ENCODE data around the gene MAN2A1. TPM values are rescaled to one million over a fixed set of nuclear protein-coding genes. Genes with fewer than 3 reads are reported as not detected.
"Not testable (repeated sequence)": the region's sequence is repeated elsewhere in the genome, so short reads cannot be mapped to it uniquely, and the experiment has no call there.

The MAN2A1 gene
- polyA plus RNA-seq, 6 donors from 2014 or later, result 8.4 to 20.6 (median 17.1) TPM

GRCh38 chr5:109878887-109879286 is 189.2 kb downstream of the MAN2A1 start:
- ATAC-seq (ENCODE audit: low read depth in 2 of 2) (no peak), DNase-seq (no peak)
- Mint-ChIP-seq H3K9me3 (peaks cover 0 to 2% (median 0%) of the 10 kb centered on the region in 7 donors), H3K4me1 (no peaks in the 10 kb centered on the region), H3K4me3 (no peak overlapping the region), H3K27me3 (no peaks in the 10 kb centered on the region), H3K27ac (no peak overlapping the region), H3K36me3 (no peaks in the 10 kb centered on the region)

GRCh38 chr5:109880907-109881685 is 191.4 kb downstream of the MAN2A1 start:
- ATAC-seq (ENCODE audit: low read depth in 2 of 2) (no peak), DNase-seq (no peak)
- H3K4me1 Mint-ChIP-seq, result no peaks in the 10 kb centered on the region
- H3K27ac Mint-ChIP-seq, result peak overlapping the region in 1 of 6 donors; percentile 18
- no peak overlapping the region for H3K4me3 Mint-ChIP-seq
- H3K9me3 Mint-ChIP-seq, result peaks cover 0 to 6% (median 0%) of the 10 kb centered on the region in 7 donors
- no peaks in the 10 kb centered on the region for H3K27me3 Mint-ChIP-seq
- H3K36me3 Mint-ChIP-seq, result no peaks in the 10 kb centered on the region

- no peak for DNase-seq
- no peak for ATAC-seq (ENCODE audit: low read depth in 2 of 2)
- Mint-ChIP-seq H3K27ac (no peak overlapping the region), H3K9me3 (peaks cover 0 to 7% (median 0%) of the 10 kb centered on the region in 7 donors), H3K27me3 (no peaks in the 10 kb centered on the region), H3K4me3 (no peak overlapping the region), H3K36me3 (no peaks in the 10 kb centered on the region), H3K4me1 (no peaks in the 10 kb centered on the region)
Observed at GRCh38 chr5:109882546-109882945, 192.8 kb downstream of the MAN2A1 start.

GRCh38 chr5:109884676-109885075 is 194.9 kb downstream of the MAN2A1 start:
- H3K27me3 Mint-ChIP-seq, result no peaks in the 10 kb centered on the region
- no peaks in the 10 kb centered on the region for H3K4me1 Mint-ChIP-seq
- H3K27ac Mint-ChIP-seq, result no peak overlapping the region
- no peaks in the 10 kb centered on the region for H3K36me3 Mint-ChIP-seq
- H3K9me3 Mint-ChIP-seq, result peaks cover 0 to 7% (median 0%) of the 10 kb centered on the region in 7 donors
- DNase-seq (no peak), ATAC-seq (ENCODE audit: low read depth in 2 of 2) (no peak)
- no peak overlapping the region for H3K4me3 Mint-ChIP-seq

GRCh38 chr5:109885205-109885604 is 195.5 kb downstream of the MAN2A1 start:
- no peaks in the 10 kb centered on the region for H3K36me3 Mint-ChIP-seq
- no peak overlapping the region for H3K27ac Mint-ChIP-seq
- H3K9me3 Mint-ChIP-seq, result peaks cover 0 to 7% (median 0%) of the 10 kb centered on the region in 7 donors

DNA sequence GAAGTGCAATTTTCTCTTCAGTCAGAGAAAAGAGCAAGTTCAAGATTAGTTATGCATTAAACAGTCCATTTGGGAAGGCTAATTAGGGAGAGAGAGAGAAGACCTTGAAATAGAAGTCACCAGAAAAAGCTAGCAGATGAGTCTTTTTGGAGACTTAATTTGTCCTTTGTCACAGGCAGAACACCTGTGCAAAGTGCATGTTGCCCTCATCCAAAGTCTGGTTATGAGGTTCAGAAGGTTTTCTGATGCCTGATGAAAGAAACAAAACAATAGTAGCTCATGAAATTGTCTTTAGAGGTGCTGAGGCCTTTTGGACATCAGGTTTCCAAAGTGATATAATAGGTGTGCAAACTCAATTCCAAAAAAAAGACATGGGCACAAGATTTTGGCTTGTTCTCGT is 199.3 kb downstream of the MAN2A1 start:
- no peaks in the 10 kb centered on the region for H3K36me3 Mint-ChIP-seq
- peaks cover 0 to 9% (median 4%) of the 10 kb centered on the region in 7 donors for H3K9me3 Mint-ChIP-seq
- peaks cover 0 to 4% (median 0%) of the 10 kb centered on the region in 3 donors for H3K27me3 Mint-ChIP-seq
- ATAC-seq (ENCODE audit: low read depth in 2 of 2), result no peak
- no peak for DNase-seq
- H3K4me1 Mint-ChIP-seq, result no peaks in the 10 kb centered on the region
- no peak overlapping the region for H3K4me3 Mint-ChIP-seq
- H3K27ac Mint-ChIP-seq, result no peak overlapping the region

More at GRCh38 chr5:109885205-109885604, 195.5 kb downstream of the MAN2A1 start:
- ATAC-seq (ENCODE audit: low read depth in 2 of 2), result no peak
- Mint-ChIP-seq H3K4me1 (no peaks in the 10 kb centered on the region), H3K4me3 (no peak overlapping the region), H3K27me3 (no peaks in the 10 kb centered on the region)
- no peak for DNase-seq

GRCh38 chr5:109893271-109893670 is 203.5 kb downstream of the MAN2A1 start:
- not testable (repeated sequence) for H3K36me3 Mint-ChIP-seq; H3K27ac Mint-ChIP-seq; H3K4me3 Mint-ChIP-seq; DNase-seq; H3K4me1 Mint-ChIP-seq; ATAC-seq (ENCODE audit: low read depth in 2 of 2)
- Mint-ChIP-seq H3K27me3 (peaks cover 0 to 17% (median 5%) of the 10 kb centered on the region in 3 donors), H3K9me3 (peaks cover 0 to 10% (median 5%) of the 10 kb centered on the region in 7 donors)

- Mint-ChIP-seq H3K36me3 (no peaks in the 10 kb centered on the region), H3K9me3 (peaks cover 0 to 6% (median 2%) of the 10 kb centered on the region in 7 donors), H3K27ac (no peak overlapping the region), H3K27me3 (peaks cover 7 to 38% (median 9%) of the 10 kb centered on the region in 3 donors), H3K4me1 (no peaks in the 10 kb centered on the region), H3K4me3 (no peak overlapping the region)
- DNase-seq (no peak), ATAC-seq (ENCODE audit: low read depth in 2 of 2) (no peak)
Observed at GRCh38 chr5:109898269-109899162, 208.8 kb downstream of the MAN2A1 start.

DNA sequence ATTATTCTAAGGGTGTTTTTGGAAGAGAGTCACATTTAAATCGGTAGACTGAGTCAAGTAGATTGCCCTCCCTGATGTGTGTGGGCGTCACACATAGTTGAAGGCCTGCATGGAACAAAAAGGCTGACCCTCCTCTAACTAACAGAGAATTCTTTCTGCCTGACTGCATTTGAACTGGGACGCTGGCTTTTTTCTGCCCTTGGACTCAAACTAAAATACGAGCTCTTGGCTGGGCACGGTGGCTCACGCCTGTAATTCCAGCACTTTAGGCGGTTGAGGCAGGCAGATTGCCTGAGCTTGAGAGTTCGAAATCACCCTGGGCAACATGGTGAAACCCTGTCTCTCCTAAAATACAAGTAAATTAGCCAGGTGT is 209.4 kb downstream of the MAN2A1 start:
- Mint-ChIP-seq H3K4me1 (no peaks in the 10 kb centered on the region), H3K27me3 (peaks cover 7 to 38% (median 9%) of the 10 kb centered on the region in 3 donors), H3K27ac (no peak overlapping the region), H3K9me3 (peaks cover 0 to 6% (median 1%) of the 10 kb centered on the region in 7 donors), H3K4me3 (no peak overlapping the region), H3K36me3 (no peaks in the 10 kb centered on the region)
- ATAC-seq (ENCODE audit: low read depth in 2 of 2), result no peak
- no peak for DNase-seq

GRCh38 chr5:109900461-109900860 is 210.7 kb downstream of the MAN2A1 start:
- Mint-ChIP-seq H3K4me3 (no peak overlapping the region), H3K9me3 (peaks cover 0 to 6% (median 0%) of the 10 kb centered on the region in 7 donors), H3K27ac (no peak overlapping the region), H3K27me3 (peaks cover 7 to 33% (median 7%) of the 10 kb centered on the region in 3 donors), H3K4me1 (no peaks in the 10 kb centered on the region), H3K36me3 (no peaks in the 10 kb centered on the region)
- DNase-seq (no peak), ATAC-seq (ENCODE audit: low read depth in 2 of 2) (no peak)

DNA sequence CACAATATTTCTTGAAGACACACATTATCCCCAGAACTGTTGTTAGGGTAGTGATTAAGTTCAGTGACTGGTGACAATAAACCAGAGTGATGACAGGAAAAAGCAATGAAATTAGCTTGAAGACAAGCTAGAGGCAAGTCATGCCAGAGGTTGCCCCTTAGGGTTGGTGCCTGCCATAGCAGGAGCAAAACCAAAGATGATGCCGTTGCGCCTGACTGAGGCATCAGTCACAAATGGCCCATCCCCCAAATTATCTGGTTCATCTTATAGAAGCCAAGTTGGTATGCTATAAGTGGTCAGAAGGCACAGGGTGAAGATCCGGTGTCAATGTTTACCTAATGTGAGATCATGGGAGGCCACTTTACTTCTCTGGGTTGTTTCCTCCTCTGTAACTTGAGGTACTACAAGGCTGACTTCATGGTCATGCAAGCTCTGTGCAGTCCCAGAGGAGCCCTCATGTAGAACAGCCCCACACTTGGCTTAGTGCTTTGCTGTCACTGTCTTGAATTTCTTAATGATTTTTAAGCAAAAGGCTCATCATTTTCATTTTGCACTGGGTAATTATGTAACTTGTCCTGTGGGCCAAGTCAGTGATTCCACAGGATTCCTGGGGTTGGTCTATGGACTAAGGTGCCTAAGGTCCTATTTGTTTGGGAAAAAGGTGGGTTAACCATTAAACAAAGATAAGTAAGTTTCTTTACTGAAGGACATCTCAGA is 211.3 kb downstream of the MAN2A1 start:
- no peak overlapping the region for H3K4me3 Mint-ChIP-seq

DNA sequence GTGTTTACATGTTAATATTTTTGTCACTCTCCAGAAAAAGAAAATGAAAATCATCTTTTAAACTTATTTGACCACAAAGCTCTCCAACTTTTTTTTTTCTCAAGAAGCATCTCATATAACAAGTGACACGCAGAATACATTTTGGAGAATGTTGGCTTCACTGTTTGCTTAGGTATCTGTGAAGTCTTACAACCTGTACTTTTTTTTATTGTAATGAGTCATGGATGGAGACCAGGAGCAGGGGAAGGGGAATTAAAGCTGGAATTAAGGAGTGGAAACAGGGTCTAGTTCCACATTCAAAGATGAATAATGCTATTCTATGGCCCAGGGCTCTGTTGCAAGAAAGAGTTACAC is 211.9 kb downstream of the MAN2A1 start:
- Mint-ChIP-seq H3K27ac (no peak overlapping the region), H3K27me3 (peaks cover 5 to 24% (median 9%) of the 10 kb centered on the region in 3 donors), H3K4me1 (no peaks in the 10 kb centered on the region), H3K9me3 (peaks cover 0 to 4% (median 0%) of the 10 kb centered on the region in 7 donors), H3K36me3 (no peaks in the 10 kb centered on the region), H3K4me3 (no peak overlapping the region)
- DNase-seq (no peak), ATAC-seq (ENCODE audit: low read depth in 2 of 2) (no peak)

More for the DNA sequence above, 211.3 kb downstream of the MAN2A1 start:
- H3K4me1 Mint-ChIP-seq, result no peaks in the 10 kb centered on the region
- peaks cover 4 to 27% (median 7%) of the 10 kb centered on the region in 3 donors for H3K27me3 Mint-ChIP-seq
- ATAC-seq (ENCODE audit: low read depth in 2 of 2), result no peak
- H3K27ac Mint-ChIP-seq, result no peak overlapping the region
- no peak for DNase-seq
- peaks cover 0 to 4% (median 0%) of the 10 kb centered on the region in 7 donors for H3K9me3 Mint-ChIP-seq
- no peaks in the 10 kb centered on the region for H3K36me3 Mint-ChIP-seq

- Mint-ChIP-seq H3K36me3 (no peaks in the 10 kb centered on the region), H3K4me3 (no peak overlapping the region), H3K4me1 (no peaks in the 10 kb centered on the region), H3K9me3 (peaks cover 0 to 4% (median 0%) of the 10 kb centered on the region in 7 donors), H3K27me3 (peaks cover 14 to 24% (median 21%) of the 10 kb centered on the region in 3 donors), H3K27ac (no peak overlapping the region)
- DNase-seq, result no peak
- ATAC-seq (ENCODE audit: low read depth in 2 of 2), result no peak
Observed at GRCh38 chr5:109903061-109903460, 213.3 kb downstream of the MAN2A1 start.
